Stimulated activated naive CD8-positive, alpha-beta T cell treated with anti-CD3 and anti-CD28 coated beads, Interleukin-15, Interleukin-2, amounts not matched to agents 100 U/mL and 50 U/mL, for 24 hours (primary cell): ENCODE measurements around the gene SYDE1.

Experiments
- ATAC-seq: fragments of 150-1000 bp; cut with Tn5 transposase; one replicate; pipeline ENCODE4 v1.10.0; 2021
- DNase-seq: peaks from one replicate; pipeline ENCODE4 v3.0.0; 2021

The SYDE1 gene

GRCh38 chr19:15108145-15108844, 1.1 kb downstream of the SYDE1 start:
- ATAC-seq (no peak), DNase-seq (no peak)

- DNase-seq: no peak
- ATAC-seq: no peak
Measured at GRCh38 chr19:15108845-15109767, 1.9 kb downstream of the SYDE1 start.

- no peak for ATAC-seq
- DNase-seq: no peak
Measured at GRCh38 chr19:15109768-15110417, 2.7 kb downstream of the SYDE1 start.

GRCh38 chr19:15110418-15110815, 3.2 kb downstream of the SYDE1 start:
- ATAC-seq: no peak
- DNase-seq: no peak

GRCh38 chr19:15111758-15112157, 4.6 kb downstream of the SYDE1 start:
- ATAC-seq: no peak
- no peak for DNase-seq

GRCh38 chr19:15112385-15112784, 5.2 kb downstream of the SYDE1 start:
- DNase-seq (no peak), ATAC-seq (no peak)

GRCh38 chr19:15113245-15114152, 6.3 kb downstream of the SYDE1 start:
- ATAC-seq (no peak), DNase-seq (no peak)

- DNase-seq (no peak), ATAC-seq (no peak)
Measured at GRCh38 chr19:15114153-15114540, 6.9 kb downstream of the SYDE1 start.

- ATAC-seq (no peak), DNase-seq (no peak)
Measured at GRCh38 chr19:15115080-15115479, 7.9 kb downstream of the SYDE1 start.

GRCh38 chr19:15115762-15116615, 8.8 kb downstream of the SYDE1 start:
- no peak for ATAC-seq
- DNase-seq: no peak

- no peak for ATAC-seq
- no peak for DNase-seq
Measured at GRCh38 chr19:15116856-15117255, 9.7 kb downstream of the SYDE1 start.

- DNase-seq (no peak), ATAC-seq (no peak)
Measured at GRCh38 chr19:15118248-15118647, 11.0 kb downstream of the SYDE1 start.

GRCh38 chr19:15118789-15119494, 11.7 kb downstream of the SYDE1 start:
- ATAC-seq (no peak), DNase-seq (no peak)

GRCh38 chr19:15120135-15121026, 13.2 kb downstream of the SYDE1 start:
- no peak for DNase-seq
- ATAC-seq: no peak

GRCh38 chr19:15122331-15123030, 15.3 kb downstream of the SYDE1 start:
- no peak for ATAC-seq
- DNase-seq: no peak

- DNase-seq (no peak), ATAC-seq (no peak)
Measured at GRCh38 chr19:15123031-15123890, 16.1 kb downstream of the SYDE1 start.

GRCh38 chr19:15123900-15124299, 16.7 kb downstream of the SYDE1 start:
- no peak for ATAC-seq
- no peak for DNase-seq
